Liver (tissue), 3 donors: Measurements from ENCODE around the gene ZNF213.

Experiments used
- SP1 ChIP-seq: IDR thresholded peaks from 2 replicates; pipeline ENCODE4 v1.6.1; 2018; ENCODE audit warnings: antibody characterized with exemption, mild to moderate bottlenecking
- TF ChIP-seq, protein P1 (sequence below): fragments of 150-350 bp; IDR thresholded peaks from 2 replicates; pipeline ENCODE4 v1.5.1; 2017; ENCODE audit warnings: improper control_type of control experiment, low read depth, low read length; ENCODE audit not compliant: missing input control
- donor health status: healthy.
- donor health status: healthy.

DNA sequence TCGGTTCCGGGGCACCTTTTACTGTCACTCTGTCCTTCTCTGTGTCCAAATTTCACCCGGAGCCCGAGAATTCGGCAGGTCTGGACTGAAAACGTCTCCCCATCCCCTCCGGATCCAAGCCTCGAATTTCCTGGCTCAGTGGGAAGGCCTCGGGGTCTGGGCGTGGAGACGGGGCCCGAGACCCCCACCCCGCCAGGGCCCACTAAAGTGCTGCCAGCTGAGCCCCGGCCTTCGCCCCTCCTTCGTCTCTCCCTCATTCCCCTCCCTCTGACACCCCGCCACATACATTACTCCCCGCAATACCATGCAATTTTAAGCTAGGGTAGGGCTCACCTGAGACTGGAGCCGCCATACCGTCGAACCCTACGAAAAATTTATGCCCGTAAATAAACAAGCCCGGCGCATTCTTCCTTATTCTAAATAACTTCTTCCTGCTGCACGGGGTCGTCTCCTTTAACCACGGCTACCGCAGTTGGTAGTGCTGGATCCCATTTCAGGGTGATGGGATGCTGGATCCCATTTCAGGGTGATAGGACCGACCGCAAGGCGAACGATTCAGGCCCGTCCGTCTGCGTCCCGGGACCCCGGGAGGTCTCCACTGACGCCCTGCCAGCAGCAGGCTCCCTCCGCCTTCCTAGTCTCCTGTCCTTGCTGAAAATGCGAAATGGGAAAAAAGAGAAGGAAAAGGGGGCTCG lies 48.8 kb downstream of the ZNF213 start:
- no peak for TF ChIP-seq SP1
- TF ChIP-seq, protein P1, sequence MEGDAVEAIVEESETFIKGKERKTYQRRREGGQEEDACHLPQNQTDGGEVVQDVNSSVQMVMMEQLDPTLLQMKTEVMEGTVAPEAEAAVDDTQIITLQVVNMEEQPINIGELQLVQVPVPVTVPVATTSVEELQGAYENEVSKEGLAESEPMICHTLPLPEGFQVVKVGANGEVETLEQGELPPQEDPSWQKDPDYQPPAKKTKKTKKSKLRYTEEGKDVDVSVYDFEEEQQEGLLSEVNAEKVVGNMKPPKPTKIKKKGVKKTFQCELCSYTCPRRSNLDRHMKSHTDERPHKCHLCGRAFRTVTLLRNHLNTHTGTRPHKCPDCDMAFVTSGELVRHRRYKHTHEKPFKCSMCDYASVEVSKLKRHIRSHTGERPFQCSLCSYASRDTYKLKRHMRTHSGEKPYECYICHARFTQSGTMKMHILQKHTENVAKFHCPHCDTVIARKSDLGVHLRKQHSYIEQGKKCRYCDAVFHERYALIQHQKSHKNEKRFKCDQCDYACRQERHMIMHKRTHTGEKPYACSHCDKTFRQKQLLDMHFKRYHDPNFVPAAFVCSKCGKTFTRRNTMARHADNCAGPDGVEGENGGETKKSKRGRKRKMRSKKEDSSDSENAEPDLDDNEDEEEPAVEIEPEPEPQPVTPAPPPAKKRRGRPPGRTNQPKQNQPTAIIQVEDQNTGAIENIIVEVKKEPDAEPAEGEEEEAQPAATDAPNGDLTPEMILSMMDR = no peak
